Fibroblast of pulmonary artery (primary cell): Measurements from ENCODE around the gene TSHZ1.

Experiments used
- DNase-seq: peaks from one replicate; pipeline ENCODE4 v3.0.0-alpha.2; 2010; ENCODE audit warnings: low read depth
- H3K4me3 ChIP-seq: replicated peaks from 2 replicates; pipeline ENCODE4 v1.5.1; 2011; ENCODE audit warnings: low read depth, mild to moderate bottlenecking, control low read depth, low read length, moderate library complexity
- CTCF ChIP-seq: IDR thresholded peaks from 2 replicates; pipeline ENCODE4 v1.5.1; 2011; ENCODE audit warnings: mild to moderate bottlenecking, control low read depth, low read length, inconsistent platforms; ENCODE audit errors: missing control alignments

TSHZ1 gene

GRCh38 chr18:75235896-75236295, 25.3 kb downstream of the TSHZ1 start:
- no peak for DNase-seq
- no peak overlapping the region for H3K4me3 ChIP-seq
- TF ChIP-seq CTCF: no peak

DNA sequence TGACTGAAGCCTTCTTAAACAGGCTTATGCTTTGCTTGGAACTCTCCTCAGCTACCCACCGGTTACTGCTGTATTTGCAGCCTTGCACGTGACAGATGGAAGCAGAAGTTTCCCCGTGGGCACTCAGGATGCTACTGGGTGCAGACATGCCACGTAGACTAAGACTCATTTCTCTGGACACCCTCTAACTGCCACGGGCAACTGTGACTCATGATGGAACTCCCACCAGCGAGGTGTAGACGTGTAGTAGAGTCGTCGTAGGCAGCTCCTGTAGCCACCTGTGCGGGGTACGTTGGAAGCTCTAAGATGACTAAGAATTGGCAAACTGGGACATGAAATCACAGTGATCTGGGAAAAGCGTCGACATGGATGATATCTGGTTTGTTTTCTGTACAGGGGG, 27.5 kb downstream of the TSHZ1 start:
- DNase-seq: no peak
- no peak overlapping the region for H3K4me3 ChIP-seq
- TF ChIP-seq CTCF: no peak

GRCh38 chr18:75238786-75239185, 28.2 kb downstream of the TSHZ1 start:
- no peak for DNase-seq
- no peak overlapping the region for H3K4me3 ChIP-seq
- no peak for TF ChIP-seq CTCF

GRCh38 chr18:75240433-75240832, 29.8 kb downstream of the TSHZ1 start:
- TF ChIP-seq CTCF: no peak
- no peak for DNase-seq
- no peak overlapping the region for H3K4me3 ChIP-seq

- TF ChIP-seq CTCF: no peak
- DNase-seq: no peak
- H3K4me3 ChIP-seq: no peak overlapping the region
Measured at GRCh38 chr18:75241705-75242104, 31.1 kb downstream of the TSHZ1 start.

DNA sequence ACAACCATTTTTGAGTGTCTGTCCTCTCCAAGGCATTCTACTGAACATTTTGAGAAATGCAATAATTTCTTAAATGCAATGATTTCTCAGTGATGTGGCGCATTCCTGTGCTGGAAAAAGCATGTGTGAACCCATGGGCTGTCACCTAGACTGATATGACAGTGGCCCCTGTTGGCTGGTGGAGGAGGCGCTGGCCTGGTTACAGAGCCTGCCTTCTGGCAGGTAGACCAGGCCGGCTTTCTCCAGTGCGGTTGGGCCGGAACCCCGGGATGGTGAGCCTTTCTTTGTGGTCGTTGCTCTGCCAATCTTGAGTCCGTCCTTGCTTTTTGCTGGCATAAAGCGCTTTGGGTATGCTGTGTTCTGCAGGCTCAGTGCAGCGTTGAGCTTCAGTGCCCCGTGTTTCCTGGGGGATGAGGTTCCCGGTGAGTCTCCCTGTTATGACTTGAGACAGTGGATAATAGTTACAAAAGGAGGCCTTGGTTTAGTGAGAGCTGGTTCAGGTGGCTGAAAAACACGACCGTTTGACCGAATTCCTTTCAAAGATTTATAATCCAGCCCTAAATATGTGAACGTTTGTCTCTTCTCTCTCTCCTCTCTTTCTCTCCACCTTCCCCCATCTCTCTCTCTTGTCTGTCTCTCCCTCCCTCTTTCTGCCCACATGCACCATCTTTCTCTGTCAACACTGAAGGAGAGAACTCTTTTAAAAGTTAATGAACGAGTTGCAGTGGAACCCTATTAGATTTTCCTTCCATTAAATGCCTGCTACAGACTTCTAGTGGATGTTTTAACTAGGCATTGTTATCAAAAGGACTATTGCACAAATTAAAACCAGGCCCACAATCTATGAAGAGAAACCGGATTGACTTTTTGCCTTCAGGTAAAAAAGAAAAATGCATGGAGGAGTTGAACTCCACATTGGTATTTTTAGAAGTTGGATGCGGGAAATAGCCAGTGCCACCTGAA, 34.0 kb downstream of the TSHZ1 start:
- DNase-seq: no peak
- no peak overlapping the region for H3K4me3 ChIP-seq
- no peak for TF ChIP-seq CTCF
